ENCODE results near the gene SPIRE1. TPM values are rescaled to one million over a fixed set of nuclear protein-coding genes. Genes with fewer than 3 reads are reported as not detected.

SPIRE1 gene
- polyA plus RNA-seq, 2 donors = 4.7 to 5.0 TPM

- Histone ChIP-seq H3K9me3 (ENCODE audit: control insufficient read depth in 2 of 2, insufficient read depth in 1 of 2, low read depth in 1 of 2, low read length in 1 of 2) (no peaks in the 10 kb centered on the region), H3K4me3 (ENCODE audit: low read depth in 1 of 2, low read length in 2 of 2) (no peak overlapping the region), H3K27ac (ENCODE audit: low read depth in 2 of 2, low read length in 1 of 2) (no peak overlapping the region), H3K27me3 (ENCODE audit: control insufficient read depth in 1 of 2, insufficient read depth in 2 of 2, low read length in 2 of 2) (no peaks in the 10 kb centered on the region), H3K36me3 (ENCODE audit: control insufficient read depth in 2 of 2, insufficient read depth in 2 of 2, low read length in 1 of 2) (no peaks in the 10 kb centered on the region), H3K4me1 (ENCODE audit: control insufficient read depth in 2 of 2, insufficient read depth in 2 of 2, low read length in 1 of 2) (no peaks in the 10 kb centered on the region)
Observed at GRCh38 chr18:12589448-12589847, 68.5 kb downstream of the SPIRE1 start.

DNA sequence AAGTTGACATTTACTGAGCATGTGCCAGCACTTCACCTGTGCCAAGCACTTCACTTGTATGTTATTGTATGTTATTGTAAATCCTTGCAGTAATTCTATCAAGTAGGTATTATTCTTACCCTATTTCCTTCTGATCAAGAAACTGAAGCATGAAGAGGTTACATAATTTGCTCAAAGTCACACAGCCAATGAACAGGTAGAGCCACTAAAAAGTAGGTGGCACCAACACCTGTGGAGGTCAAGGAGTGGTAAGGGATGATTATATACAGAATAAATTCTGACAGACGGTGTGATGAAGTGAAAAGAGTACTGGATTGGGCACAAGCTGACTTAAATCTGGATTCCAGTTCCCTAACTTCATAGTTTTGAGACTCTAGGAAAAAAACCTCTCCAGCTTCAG, 71.0 kb downstream of the SPIRE1 start:
- Histone ChIP-seq H3K4me1 (ENCODE audit: control insufficient read depth in 2 of 2, insufficient read depth in 2 of 2, low read length in 1 of 2) (no peaks in the 10 kb centered on the region), H3K27ac (ENCODE audit: low read depth in 2 of 2, low read length in 1 of 2) (no peak overlapping the region), H3K9me3 (ENCODE audit: control insufficient read depth in 2 of 2, insufficient read depth in 1 of 2, low read depth in 1 of 2, low read length in 1 of 2) (no peaks in the 10 kb centered on the region), H3K36me3 (ENCODE audit: control insufficient read depth in 2 of 2, insufficient read depth in 2 of 2, low read length in 1 of 2) (no peaks in the 10 kb centered on the region), H3K4me3 (ENCODE audit: low read depth in 1 of 2, low read length in 2 of 2) (no peak overlapping the region), H3K27me3 (ENCODE audit: control insufficient read depth in 1 of 2, insufficient read depth in 2 of 2, low read length in 2 of 2) (no peaks in the 10 kb centered on the region)
- 79 to 83% methylated on average over 1 of the region's 1 CpG for WGBS, 2 donors

- H3K9me3 ChIP-seq (ENCODE audit: control insufficient read depth in 2 of 2, insufficient read depth in 1 of 2, low read depth in 1 of 2, low read length in 1 of 2) = no peaks in the 10 kb centered on the region
- 98 to 100% methylated on average over 1 of the region's 1 CpG for WGBS, 2 donors
- no peak overlapping the region for H3K27ac ChIP-seq (ENCODE audit: low read depth in 2 of 2, low read length in 1 of 2)
- H3K4me3 ChIP-seq (ENCODE audit: low read depth in 1 of 2, low read length in 2 of 2) = no peak overlapping the region
- no peaks in the 10 kb centered on the region for H3K27me3 ChIP-seq (ENCODE audit: control insufficient read depth in 1 of 2, insufficient read depth in 2 of 2, low read length in 2 of 2)
- no peaks in the 10 kb centered on the region for H3K4me1 ChIP-seq (ENCODE audit: control insufficient read depth in 2 of 2, insufficient read depth in 2 of 2, low read length in 1 of 2)
- H3K36me3 ChIP-seq (ENCODE audit: control insufficient read depth in 2 of 2, insufficient read depth in 2 of 2, low read length in 1 of 2) = no peaks in the 10 kb centered on the region
Observed at GRCh38 chr18:12585218-12585617, 72.7 kb downstream of the SPIRE1 start.

DNA sequence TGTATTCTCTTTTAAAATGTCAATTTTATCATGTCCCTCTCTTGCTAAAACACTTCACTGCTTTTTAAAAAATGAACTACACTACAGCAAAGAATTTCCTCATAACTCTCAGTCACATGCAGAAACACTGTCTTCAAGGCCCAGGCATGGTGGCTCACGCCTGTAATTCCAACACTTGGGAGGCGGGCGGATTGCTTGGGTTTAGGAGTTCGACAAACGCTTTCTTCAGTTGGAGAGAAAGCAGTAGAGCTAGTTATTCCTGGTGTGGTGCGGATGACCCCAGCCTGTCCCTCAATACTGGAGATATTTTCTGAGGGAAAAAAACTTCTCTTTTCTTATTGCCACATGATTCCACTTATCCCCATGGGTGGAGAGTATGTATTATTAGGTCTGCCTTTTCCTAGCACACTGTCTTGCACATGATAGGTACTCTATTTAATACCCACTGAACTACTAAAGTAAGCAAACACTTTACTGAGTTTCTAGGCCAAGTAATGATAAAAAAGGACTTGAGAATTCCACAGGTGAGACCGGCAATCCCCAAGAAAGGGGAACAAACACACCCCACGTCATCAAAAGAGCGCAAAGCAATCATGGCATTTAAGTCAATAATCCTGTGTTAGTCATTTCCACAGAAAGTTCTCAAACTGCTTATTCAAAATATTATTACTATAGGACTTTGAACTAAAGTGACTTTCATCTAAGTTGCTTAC, 77.1 kb downstream of the SPIRE1 start:
- H3K9me3 ChIP-seq (ENCODE audit: control insufficient read depth in 2 of 2, insufficient read depth in 1 of 2, low read depth in 1 of 2, low read length in 1 of 2) = no peaks in the 10 kb centered on the region
- H3K36me3 ChIP-seq (ENCODE audit: control insufficient read depth in 2 of 2, insufficient read depth in 2 of 2, low read length in 1 of 2) = no peaks in the 10 kb centered on the region
- WGBS, 2 donors = 88 to 91% methylated on average over 9 of the region's 9 CpGs
- no peak overlapping the region for H3K4me3 ChIP-seq (ENCODE audit: low read depth in 1 of 2, low read length in 2 of 2)
- H3K27ac ChIP-seq (ENCODE audit: low read depth in 2 of 2, low read length in 1 of 2) = no peak overlapping the region
- H3K27me3 ChIP-seq (ENCODE audit: control insufficient read depth in 1 of 2, insufficient read depth in 2 of 2, low read length in 2 of 2) = no peaks in the 10 kb centered on the region
- H3K4me1 ChIP-seq (ENCODE audit: control insufficient read depth in 2 of 2, insufficient read depth in 2 of 2, low read length in 1 of 2) = no peaks in the 10 kb centered on the region

DNA sequence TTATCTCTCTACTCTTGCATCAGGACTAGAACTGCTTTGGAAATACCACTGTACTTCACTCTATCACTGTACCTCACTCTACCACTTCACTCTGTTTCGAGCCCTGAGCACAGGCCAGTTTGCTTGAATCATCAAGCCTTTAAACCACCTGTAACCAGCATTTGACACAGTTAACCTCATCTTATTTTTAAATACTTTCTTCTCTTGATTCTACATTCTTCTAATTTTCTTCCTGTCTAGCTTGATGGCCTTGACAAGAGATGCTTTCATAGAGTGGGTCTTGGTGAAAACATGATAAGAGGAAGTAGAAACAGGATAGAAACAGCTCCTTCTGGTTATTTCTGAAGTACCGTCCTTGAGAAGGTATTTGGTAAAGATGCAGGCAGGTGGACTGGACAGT, 78.1 kb downstream of the SPIRE1 start:
- H3K27ac ChIP-seq (ENCODE audit: low read depth in 2 of 2, low read length in 1 of 2) = no peak overlapping the region
- no peak overlapping the region for H3K4me3 ChIP-seq (ENCODE audit: low read depth in 1 of 2, low read length in 2 of 2)
- no peaks in the 10 kb centered on the region for H3K4me1 ChIP-seq (ENCODE audit: control insufficient read depth in 2 of 2, insufficient read depth in 2 of 2, low read length in 1 of 2)
- no peaks in the 10 kb centered on the region for H3K36me3 ChIP-seq (ENCODE audit: control insufficient read depth in 2 of 2, insufficient read depth in 2 of 2, low read length in 1 of 2)
- WGBS, 2 donors = 64 to 73% methylated on average over 2 of the region's 2 CpGs
- H3K9me3 ChIP-seq (ENCODE audit: control insufficient read depth in 2 of 2, insufficient read depth in 1 of 2, low read depth in 1 of 2, low read length in 1 of 2) = no peaks in the 10 kb centered on the region
- no peaks in the 10 kb centered on the region for H3K27me3 ChIP-seq (ENCODE audit: control insufficient read depth in 1 of 2, insufficient read depth in 2 of 2, low read length in 2 of 2)

DNA sequence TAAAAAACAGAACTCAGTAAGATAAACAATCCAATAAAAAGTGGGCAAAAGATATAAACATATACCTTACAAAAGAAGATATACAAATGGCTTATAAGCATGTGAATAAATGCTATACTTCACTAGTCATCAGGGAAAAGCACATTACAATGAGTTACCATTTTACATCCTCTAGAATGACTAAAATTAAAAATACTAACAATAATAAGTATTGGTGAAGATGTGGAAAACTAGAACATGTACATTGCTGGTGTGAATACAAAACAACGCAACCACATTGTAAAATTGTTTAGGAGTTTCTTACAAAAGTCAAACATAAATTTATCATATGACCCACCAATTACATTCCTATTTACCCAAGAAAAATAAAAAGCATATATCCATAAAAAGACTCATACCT, 80.1 kb downstream of the SPIRE1 start:
- no peaks in the 10 kb centered on the region for H3K27me3 ChIP-seq (ENCODE audit: control insufficient read depth in 1 of 2, insufficient read depth in 2 of 2, low read length in 2 of 2)
- H3K27ac ChIP-seq (ENCODE audit: low read depth in 2 of 2, low read length in 1 of 2) = no peak overlapping the region
- no peaks in the 10 kb centered on the region for H3K4me1 ChIP-seq (ENCODE audit: control insufficient read depth in 2 of 2, insufficient read depth in 2 of 2, low read length in 1 of 2)
- no peak overlapping the region for H3K4me3 ChIP-seq (ENCODE audit: low read depth in 1 of 2, low read length in 2 of 2)
- WGBS, 2 donors = 96% methylated on average over 1 of the region's 1 CpG
- no peaks in the 10 kb centered on the region for H3K36me3 ChIP-seq (ENCODE audit: control insufficient read depth in 2 of 2, insufficient read depth in 2 of 2, low read length in 1 of 2)
- H3K9me3 ChIP-seq (ENCODE audit: control insufficient read depth in 2 of 2, insufficient read depth in 1 of 2, low read depth in 1 of 2, low read length in 1 of 2) = no peaks in the 10 kb centered on the region

DNA sequence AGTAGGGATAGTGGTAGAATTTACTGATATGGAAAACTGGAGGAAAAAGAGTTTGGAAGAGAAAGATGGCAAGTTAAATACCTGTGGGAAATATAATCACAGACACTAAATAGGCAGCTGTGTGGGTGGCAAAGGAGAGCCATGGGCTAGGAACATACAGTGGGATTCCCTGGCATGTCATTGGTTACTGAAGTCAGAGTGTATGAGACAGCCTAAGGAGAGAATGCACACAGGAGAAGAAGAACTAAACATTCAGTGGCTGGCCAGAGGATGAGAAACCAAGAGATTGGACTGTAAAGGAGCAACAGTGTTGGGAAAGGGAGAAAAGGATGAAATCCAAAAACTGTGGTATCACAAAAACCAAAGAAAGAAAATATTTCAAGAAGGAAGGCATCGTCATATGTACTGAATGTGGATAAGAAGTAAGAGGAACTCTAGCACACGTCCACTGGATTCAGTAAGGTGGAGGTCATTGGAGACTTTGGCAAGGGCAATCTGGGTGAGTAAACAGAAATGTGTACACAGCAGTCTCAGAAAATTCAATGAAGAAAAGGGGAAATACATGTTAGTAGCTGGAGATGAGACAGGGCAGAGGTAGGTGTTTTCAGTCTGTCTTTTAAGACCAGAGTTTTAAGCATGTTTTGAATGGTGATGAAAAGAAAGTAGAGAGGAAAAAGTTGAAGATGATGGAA, 83.3 kb downstream of the SPIRE1 start:
- Histone ChIP-seq H3K4me1 (ENCODE audit: control insufficient read depth in 2 of 2, insufficient read depth in 2 of 2, low read length in 1 of 2) (no peaks in the 10 kb centered on the region), H3K4me3 (ENCODE audit: low read depth in 1 of 2, low read length in 2 of 2) (no peak overlapping the region), H3K9me3 (ENCODE audit: control insufficient read depth in 2 of 2, insufficient read depth in 1 of 2, low read depth in 1 of 2, low read length in 1 of 2) (no peaks in the 10 kb centered on the region), H3K27ac (ENCODE audit: low read depth in 2 of 2, low read length in 1 of 2) (no peak overlapping the region), H3K36me3 (ENCODE audit: control insufficient read depth in 2 of 2, insufficient read depth in 2 of 2, low read length in 1 of 2) (no peaks in the 10 kb centered on the region), H3K27me3 (ENCODE audit: control insufficient read depth in 1 of 2, insufficient read depth in 2 of 2, low read length in 2 of 2) (no peaks in the 10 kb centered on the region)
- 66 to 70% methylated on average over 2 of the region's 2 CpGs for WGBS, 2 donors

DNA sequence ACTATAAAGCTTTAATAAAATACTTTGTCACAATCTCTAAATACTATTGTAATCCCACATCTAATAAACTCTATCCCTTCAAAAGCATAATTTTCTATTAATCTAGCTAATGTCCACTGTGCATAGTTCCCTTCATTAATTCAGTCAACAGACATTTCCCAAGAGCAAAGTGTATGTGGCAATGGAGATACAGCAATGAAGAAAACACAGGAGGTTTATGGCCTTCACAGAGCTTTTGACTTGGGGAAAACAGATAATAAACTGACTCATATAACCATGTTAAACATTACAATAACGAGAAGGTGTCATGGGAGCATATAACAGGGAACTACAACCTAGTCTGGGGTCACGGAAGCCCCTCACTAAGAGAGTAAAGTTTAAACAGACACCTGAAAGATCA, 86.3 kb downstream of the SPIRE1 start:
- Histone ChIP-seq H3K9me3 (ENCODE audit: control insufficient read depth in 2 of 2, insufficient read depth in 1 of 2, low read depth in 1 of 2, low read length in 1 of 2) (no peaks in the 10 kb centered on the region), H3K27ac (ENCODE audit: low read depth in 2 of 2, low read length in 1 of 2) (no peak overlapping the region)
- 82 to 90% methylated on average over 2 of the region's 2 CpGs for WGBS, 2 donors

GRCh38 chr18:12569791-12570190, 88.1 kb downstream of the SPIRE1 start:
- Histone ChIP-seq H3K36me3 (ENCODE audit: control insufficient read depth in 2 of 2, insufficient read depth in 2 of 2, low read length in 1 of 2) (no peaks in the 10 kb centered on the region), H3K27ac (ENCODE audit: low read depth in 2 of 2, low read length in 1 of 2) (no peak overlapping the region), H3K4me3 (ENCODE audit: low read depth in 1 of 2, low read length in 2 of 2) (no peak overlapping the region), H3K9me3 (ENCODE audit: control insufficient read depth in 2 of 2, insufficient read depth in 1 of 2, low read depth in 1 of 2, low read length in 1 of 2) (no peaks in the 10 kb centered on the region), H3K4me1 (ENCODE audit: control insufficient read depth in 2 of 2, insufficient read depth in 2 of 2, low read length in 1 of 2) (no peaks in the 10 kb centered on the region), H3K27me3 (ENCODE audit: control insufficient read depth in 1 of 2, insufficient read depth in 2 of 2, low read length in 2 of 2) (no peaks in the 10 kb centered on the region)
- 73 to 85% methylated on average over 2 of the region's 2 CpGs for WGBS, 2 donors

More for the DNA sequence above, 86.3 kb downstream of the SPIRE1 start:
- no peaks in the 10 kb centered on the region for H3K27me3 ChIP-seq (ENCODE audit: control insufficient read depth in 1 of 2, insufficient read depth in 2 of 2, low read length in 2 of 2)
- H3K36me3 ChIP-seq (ENCODE audit: control insufficient read depth in 2 of 2, insufficient read depth in 2 of 2, low read length in 1 of 2) = no peaks in the 10 kb centered on the region
- H3K4me1 ChIP-seq (ENCODE audit: control insufficient read depth in 2 of 2, insufficient read depth in 2 of 2, low read length in 1 of 2) = no peaks in the 10 kb centered on the region
- no peak overlapping the region for H3K4me3 ChIP-seq (ENCODE audit: low read depth in 1 of 2, low read length in 2 of 2)

GRCh38 chr18:12567849-12568248, 90.1 kb downstream of the SPIRE1 start:
- no peaks in the 10 kb centered on the region for H3K4me1 ChIP-seq (ENCODE audit: control insufficient read depth in 2 of 2, insufficient read depth in 2 of 2, low read length in 1 of 2)
- no peak overlapping the region for H3K27ac ChIP-seq (ENCODE audit: low read depth in 2 of 2, low read length in 1 of 2)
- no peaks in the 10 kb centered on the region for H3K27me3 ChIP-seq (ENCODE audit: control insufficient read depth in 1 of 2, insufficient read depth in 2 of 2, low read length in 2 of 2)
- H3K4me3 ChIP-seq (ENCODE audit: low read depth in 1 of 2, low read length in 2 of 2) = no peak overlapping the region
- no peaks in the 10 kb centered on the region for H3K36me3 ChIP-seq (ENCODE audit: control insufficient read depth in 2 of 2, insufficient read depth in 2 of 2, low read length in 1 of 2)
- no peaks in the 10 kb centered on the region for H3K9me3 ChIP-seq (ENCODE audit: control insufficient read depth in 2 of 2, insufficient read depth in 1 of 2, low read depth in 1 of 2, low read length in 1 of 2)
- WGBS, 2 donors = 90 to 93% methylated on average over 4 of the region's 4 CpGs

Data from esophagus (tissue), 2 donors.